DND-41 (cell line): ENCODE measurements around the gene RNASE1.

Experiments
- CTCF ChIP-seq: IDR thresholded peaks from 2 replicates; pipeline ENCODE4 v1.5.1; 2012; ENCODE audit warnings: borderline replicate concordance, low read length, moderate library complexity, mild to moderate bottlenecking; ENCODE audit not compliant: poor library complexity, severe bottlenecking; ENCODE audit errors: extremely low read depth
- EZH2 ChIP-seq: IDR thresholded peaks from 3 replicates; pipeline ENCODE4 v1.6.1; 2012; ENCODE audit warnings: borderline replicate concordance, low read depth, mild to moderate bottlenecking, moderate library complexity, low read length, inconsistent platforms; ENCODE audit not compliant: severe bottlenecking

GRCh38 chr14:20799456-20799891 lies 3.2 kb downstream of the RNASE1 start:
- TF ChIP-seq CTCF (no peak), EZH2 (no peak)
